ENCODE data around the gene TSHZ3. TPM values are rescaled to one million over a fixed set of nuclear protein-coding genes. Genes with fewer than 3 reads are reported as not detected.

TSHZ3 gene
- total RNA-seq, 1 donor from 2014 or later: 3.0 TPM

GRCh38 chr19:31289976-31290375 lies 59.3 kb downstream of the TSHZ3 start:
- H3K36me3 Mint-ChIP-seq (ENCODE audit: low read depth): no peaks in the 10 kb centered on the region
- no peak overlapping the region for H3K27ac Mint-ChIP-seq (ENCODE audit: unreplicated experiment)
- H3K4me1 Mint-ChIP-seq: peaks cover 21% of the 10 kb centered on the region
- no peaks in the 10 kb centered on the region for H3K27me3 Mint-ChIP-seq (ENCODE audit: low read depth)
- TF ChIP-seq CTCF (conservative IDR thresholded peaks at IDR 0.05): no peak
- H3K4me3 Mint-ChIP-seq: no peak overlapping the region
- no peak for DNase-seq (ENCODE audit: low read depth, low spot score)
- H3K9me3 Mint-ChIP-seq: peaks cover 14% of the 10 kb centered on the region

GRCh38 chr19:31289381-31289880 lies 59.8 kb downstream of the TSHZ3 start:
- Mint-ChIP-seq H3K36me3 (ENCODE audit: low read depth) (no peaks in the 10 kb centered on the region), H3K4me3 (no peak overlapping the region), H3K4me1 (peaks cover 21% of the 10 kb centered on the region), H3K27ac (ENCODE audit: unreplicated experiment) (peak overlapping the region; percentile 62), H3K27me3 (ENCODE audit: low read depth) (no peaks in the 10 kb centered on the region), H3K9me3 (peaks cover 14% of the 10 kb centered on the region)
- no peak for DNase-seq (ENCODE audit: low read depth, low spot score)
- TF ChIP-seq CTCF (conservative IDR thresholded peaks at IDR 0.05): no peak

- DNase-seq (ENCODE audit: low read depth, low spot score): no peak
- H3K9me3 Mint-ChIP-seq: peaks cover 2% of the 10 kb centered on the region
- H3K4me1 Mint-ChIP-seq: peaks cover 20% of the 10 kb centered on the region
- H3K36me3 Mint-ChIP-seq (ENCODE audit: low read depth): no peaks in the 10 kb centered on the region
- no peaks in the 10 kb centered on the region for H3K27me3 Mint-ChIP-seq (ENCODE audit: low read depth)
- no peak overlapping the region for H3K27ac Mint-ChIP-seq (ENCODE audit: unreplicated experiment)
- no peak for TF ChIP-seq CTCF (conservative IDR thresholded peaks at IDR 0.05)
- no peak overlapping the region for H3K4me3 Mint-ChIP-seq
These were observed 62.7 kb downstream of the TSHZ3 start for GRCh38 chr19:31286491-31286890.

GRCh38 chr19:31285744-31286143 lies 63.5 kb downstream of the TSHZ3 start:
- TF ChIP-seq CTCF (conservative IDR thresholded peaks at IDR 0.05): no peak
- H3K4me1 Mint-ChIP-seq: peaks cover 13% of the 10 kb centered on the region
- no peaks in the 10 kb centered on the region for H3K36me3 Mint-ChIP-seq (ENCODE audit: low read depth)
- H3K27me3 Mint-ChIP-seq (ENCODE audit: low read depth): no peaks in the 10 kb centered on the region
- no peak overlapping the region for H3K4me3 Mint-ChIP-seq
- DNase-seq (ENCODE audit: low read depth, low spot score): no peak
- H3K9me3 Mint-ChIP-seq: peaks cover under 1% of the 10 kb centered on the region
- peak overlapping the region; percentile 82 for H3K27ac Mint-ChIP-seq (ENCODE audit: unreplicated experiment)

- Mint-ChIP-seq H3K36me3 (ENCODE audit: low read depth) (no peaks in the 10 kb centered on the region), H3K27ac (ENCODE audit: unreplicated experiment) (no peak overlapping the region), H3K27me3 (ENCODE audit: low read depth) (no peaks in the 10 kb centered on the region), H3K4me3 (no peak overlapping the region), H3K4me1 (peaks cover 4% of the 10 kb centered on the region), H3K9me3 (no peaks in the 10 kb centered on the region)
- TF ChIP-seq CTCF (conservative IDR thresholded peaks at IDR 0.05): no peak
- DNase-seq (ENCODE audit: low read depth, low spot score): no peak
These were observed 64.6 kb downstream of the TSHZ3 start for GRCh38 chr19:31284621-31285020.

GRCh38 chr19:31283701-31284100 lies 65.5 kb downstream of the TSHZ3 start:
- TF ChIP-seq CTCF (conservative IDR thresholded peaks at IDR 0.05): no peak
- Mint-ChIP-seq H3K4me3 (no peak overlapping the region), H3K36me3 (ENCODE audit: low read depth) (no peaks in the 10 kb centered on the region), H3K27ac (ENCODE audit: unreplicated experiment) (no peak overlapping the region), H3K27me3 (ENCODE audit: low read depth) (no peaks in the 10 kb centered on the region), H3K9me3 (no peaks in the 10 kb centered on the region), H3K4me1 (no peaks in the 10 kb centered on the region)
- DNase-seq (ENCODE audit: low read depth, low spot score): no peak
